Smooth muscle cell (in vitro differentiated cells): ENCODE measurements around the gene MYOF. TPM values are rescaled to one million over a fixed set of nuclear protein-coding genes. Genes with fewer than 3 reads are reported as not detected.

Experiments
- DNase-seq: peaks from one replicate; lab custom pipeline; 2025; ENCODE audit not compliant: unreplicated experiment; lab: John Stamatoyannopoulos, UW
- H2AFZ ChIP-seq: fragments of 200-600 bp; sonication (generic); 2 replicates; pipeline ENCODE4 v1.6.0; 2016; ENCODE audit warnings: antibody characterized with exemption, low read depth, mild to moderate bottlenecking
- H3F3A ChIP-seq: fragments of 200-600 bp; sonication (generic); 2 replicates; pipeline ENCODE4 v1.6.0; 2017; ENCODE audit warnings: antibody characterized with exemption, low read depth
- H3K27ac ChIP-seq: fragments of 200-600 bp; sonication (generic); 2 replicates; pipeline ENCODE4 v1.5.1; 2016; ENCODE audit warnings: low read depth, mild to moderate bottlenecking
- H3K27me3 ChIP-seq: fragments of 200-600 bp; sonication (generic); 2 replicates; pipeline ENCODE4 v1.6.1; 2016; ENCODE audit warnings: low read depth, mild to moderate bottlenecking
- H3K36me3 ChIP-seq: fragments of 200-600 bp; sonication (generic); 2 replicates; pipeline ENCODE4 v1.5.1; 2016; ENCODE audit warnings: low read depth
- H3K4me1 ChIP-seq: fragments of 200-600 bp; sonication (generic); 2 replicates; pipeline ENCODE4 v1.5.1; 2016; ENCODE audit warnings: low read depth
- H3K4me2 ChIP-seq: fragments of 200-600 bp; sonication (generic); 2 replicates; pipeline ENCODE4 v1.6.0; 2016; ENCODE audit warnings: mild to moderate bottlenecking
- H3K4me3 ChIP-seq: fragments of 200-600 bp; sonication (generic); 2 replicates; pipeline ENCODE4 v1.5.1; 2016; ENCODE audit warnings: mild to moderate bottlenecking
- H3K79me2 ChIP-seq: fragments of 200-600 bp; sonication (generic); 2 replicates; pipeline ENCODE4 v1.6.0; 2016; ENCODE audit warnings: low read depth, mild to moderate bottlenecking
- H3K9ac ChIP-seq: fragments of 200-600 bp; sonication (generic); 2 replicates; pipeline ENCODE4 v1.6.0; 2016; ENCODE audit warnings: low read depth
- H3K9me3 ChIP-seq: fragments of 200-600 bp; sonication (generic); replicated peaks from 2 replicates; pipeline ENCODE4 v1.5.1; 2016; ENCODE audit warnings: low read depth
- H4K20me1 ChIP-seq: fragments of 200-600 bp; sonication (generic); 2 replicates; pipeline ENCODE4 v1.6.0; 2016; ENCODE audit warnings: low read depth
- CTCF ChIP-seq: fragments of 200-600 bp; sonication (generic); IDR thresholded peaks from 2 replicates; pipeline ENCODE4 v1.5.1; 2017; ENCODE audit warnings: borderline replicate concordance, mild to moderate bottlenecking, antibody characterized with exemption; ENCODE audit not compliant: insufficient read depth, poor library complexity, severe bottlenecking
- WGBS: methylation state at CpG from one replicate; pipeline ENCODE4 v1.1.7; 2016; ENCODE audit warnings: low lambda C conversion rate; 5-methylcytosine and 5-hydroxymethylcytosine counted together
- polyA plus RNA-seq: library from polyadenylated mRNA; unstranded; fragments of >200 nt; fragmentation: Nextera tagmentation; extraction: Ambion mirVana; gene quantifications from 2 replicates; pipeline ENCODE4 v1.2.1, GENCODE V29; 2016
- total RNA-seq: library from RNA; depleted of rRNA; stranded (reverse); fragments of >200 nt; gene quantifications from 2 replicates; pipeline ENCODE4 v1.2.3, GENCODE V29; 2014

Gene MYOF
- total and polyA plus RNA-seq, 2 experiments from 2014 or later: 29.6 to 99.5 TPM

GRCh38 chr10:93268021-93268420 lies 214.1 kb downstream of the MYOF start:
- no peaks in the 10 kb centered on the region for H3K9me3 ChIP-seq
- peaks cover 4% of the 10 kb centered on the region for H3K4me1 ChIP-seq
- no peaks in the 10 kb centered on the region for H3K79me2 ChIP-seq
- H3K4me2 ChIP-seq: no peak overlapping the region
- H4K20me1 ChIP-seq: no peaks in the 10 kb centered on the region
- no peaks in the 10 kb centered on the region for H3F3A ChIP-seq
- no peak overlapping the region for H2AFZ ChIP-seq
- H3K27me3 ChIP-seq: no peaks in the 10 kb centered on the region
- no peak for DNase-seq
- H3K36me3 ChIP-seq: no peaks in the 10 kb centered on the region
- 51% methylated on average over 3 of the region's 3 CpGs for WGBS
- no peak overlapping the region for H3K9ac ChIP-seq
- H3K27ac ChIP-seq: no peak overlapping the region
- no peak for TF ChIP-seq CTCF
- no peak overlapping the region for H3K4me3 ChIP-seq

GRCh38 chr10:93267521-93267920 lies 214.6 kb downstream of the MYOF start:
- Histone ChIP-seq H3K4me1 (peaks cover 2% of the 10 kb centered on the region), H3K4me3 (no peak overlapping the region), H3K79me2 (no peaks in the 10 kb centered on the region), H3K27me3 (no peaks in the 10 kb centered on the region), H3K36me3 (no peaks in the 10 kb centered on the region), H3K27ac (no peak overlapping the region), H3K9me3 (no peaks in the 10 kb centered on the region), H4K20me1 (no peaks in the 10 kb centered on the region), H3F3A (no peaks in the 10 kb centered on the region), H3K9ac (no peak overlapping the region), H3K4me2 (no peak overlapping the region), H2AFZ (no peak overlapping the region)
- 72% methylated on average over 3 of the region's 3 CpGs for WGBS
- no peak for TF ChIP-seq CTCF
- DNase-seq: no peak

GRCh38 chr10:93266858-93267257 lies 215.3 kb downstream of the MYOF start:
- no peaks in the 10 kb centered on the region for H3K36me3 ChIP-seq
- no peaks in the 10 kb centered on the region for H3F3A ChIP-seq
- H3K4me3 ChIP-seq: no peak overlapping the region
- no peaks in the 10 kb centered on the region for H4K20me1 ChIP-seq
- H3K4me2 ChIP-seq: no peak overlapping the region
- H3K79me2 ChIP-seq: no peaks in the 10 kb centered on the region
- H3K4me1 ChIP-seq: no peaks in the 10 kb centered on the region
- no peak for TF ChIP-seq CTCF
- H3K9me3 ChIP-seq: no peaks in the 10 kb centered on the region
- no peaks in the 10 kb centered on the region for H3K27me3 ChIP-seq
- H3K9ac ChIP-seq: no peak overlapping the region
- 94% methylated on average over 4 of the region's 4 CpGs for WGBS
- H2AFZ ChIP-seq: no peak overlapping the region
- no peak overlapping the region for H3K27ac ChIP-seq
- DNase-seq: no peak

DNA sequence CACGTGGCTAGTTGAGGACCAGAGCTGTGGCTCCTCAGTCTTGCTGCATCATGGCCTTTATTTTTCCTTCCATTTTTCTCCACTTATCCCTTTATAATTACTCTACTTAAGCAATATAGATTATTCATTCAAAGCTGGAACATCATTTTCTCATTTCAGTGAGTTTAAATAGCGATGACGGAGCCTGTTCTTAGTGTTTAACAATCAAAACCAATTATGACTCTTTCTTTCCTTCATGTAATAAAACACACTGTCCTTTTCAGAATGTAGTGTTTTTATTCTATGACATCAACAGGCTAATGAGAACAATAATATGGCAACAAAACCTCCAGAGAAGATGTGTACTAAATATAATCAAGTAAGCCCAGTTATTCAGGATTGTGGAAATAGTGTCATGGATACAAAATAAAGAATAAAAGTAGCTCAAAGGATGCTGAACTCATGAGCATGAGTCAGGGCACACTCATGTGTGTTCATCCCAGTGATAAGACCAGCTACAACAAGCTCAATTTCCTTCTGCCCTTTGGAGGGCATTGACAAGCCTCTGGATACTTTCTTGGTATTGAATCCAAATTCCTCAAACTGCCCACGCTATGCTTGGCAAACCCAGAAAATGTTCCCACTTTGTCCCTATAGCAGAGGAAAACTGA lies 220.0 kb downstream of the MYOF start:
- H3K79me2 ChIP-seq: no peaks in the 10 kb centered on the region
- H3K9me3 ChIP-seq: no peaks in the 10 kb centered on the region
- TF ChIP-seq CTCF: no peak
- DNase-seq: no peak
- H3K4me2 ChIP-seq: no peak overlapping the region
- H3K27ac ChIP-seq: no peak overlapping the region
- H3K36me3 ChIP-seq: no peaks in the 10 kb centered on the region
- H3K4me1 ChIP-seq: no peaks in the 10 kb centered on the region
- H3K27me3 ChIP-seq: no peaks in the 10 kb centered on the region
- 89% methylated on average over 4 of the region's 4 CpGs for WGBS
- no peak overlapping the region for H2AFZ ChIP-seq
- no peak overlapping the region for H3K4me3 ChIP-seq
- H3K9ac ChIP-seq: no peak overlapping the region
- H3F3A ChIP-seq: no peaks in the 10 kb centered on the region
- H4K20me1 ChIP-seq: no peaks in the 10 kb centered on the region
